HCT116 (cell line): ENCODE measurements around the gene GABPB2. TPM values are rescaled to one million over a fixed set of nuclear protein-coding genes. Genes with fewer than 3 reads are reported as not detected.

Experiments used
- ATAC-seq: fragments of 200-7000 bp; cut with Tn5 transposase; 2 replicates; pipeline ENCODE4 v1.9.1; 2020; ENCODE audit warnings: mild to moderate bottlenecking, moderate library complexity
- BruUV-seq: library from RNA; stranded (reverse); fragments of 400-500 nt; replicated peaks from 2 replicates; lab custom pipeline; 2021; lab: Mats Ljungman, UMichigan
- CTCF ChIA-PET: fragments of 300-600 bp; sonication (Branson Sonifier 250); formaldehyde crosslinking; loops from one replicate; lab custom pipeline; 2021; ENCODE audit warnings: antibody characterized with exemption; lab: Charles Lee
- POLR2A ChIA-PET: fragments of 300-600, 350-600 bp; sonication (Branson Sonifier 250); formaldehyde crosslinking; loops from one replicate; lab custom pipeline; 2021; ENCODE audit warnings: antibody characterized with exemption; lab: Charles Lee
- RAD21 ChIA-PET, 2 experiments: fragments of 300-600 bp; sonication (Branson Sonifier 250); formaldehyde crosslinking; loops; one replicate each; lab custom pipeline; 2023; ENCODE audit warnings: low total read pairs in 2 of 2; ENCODE audit not compliant: uncharacterized antibody in 2 of 2, unreplicated experiment in 2 of 2, low non-redundant PET in 1 of 2; lab: Charles Lee
- DNase-seq: peaks from one replicate; pipeline ENCODE4 v3.0.0-alpha.2; 2010; ENCODE audit warnings: low read depth, low spot score
- H2AFZ ChIP-seq: fragments of 200-600 bp; shearing (Covaris generic), sonication (generic); 2 replicates; pipeline ENCODE4 v1.6.1; 2017; ENCODE audit warnings: low read depth, mixed run types, mixed read lengths, antibody characterized with exemption, low read length; ENCODE audit not compliant: poor library complexity, severe bottlenecking
- H3K27ac ChIP-seq: 2 replicates; pipeline ENCODE4 v1.5.1; 2012; ENCODE audit warnings: low read depth, low read length
- H3K27me3 ChIP-seq: fragments of 200-600 bp; sonication (generic); 2 replicates; pipeline ENCODE4 v1.6.1; 2016; ENCODE audit warnings: mixed run types, low read length, mixed read lengths; ENCODE audit not compliant: insufficient read depth
- H3K36me3 ChIP-seq, 2 experiments: fragments of 200-500 bp in 1 of 2; fragments of 200-600 bp in 1 of 2; sonication (Bioruptor generic) in 1 of 2; sonication (generic) in 1 of 2; 2 replicates each; pipeline versions ENCODE4 v1.5.1 to v1.6.1; 2014 to 2016; ENCODE audit warnings: low read length in 2 of 2, inconsistent platforms in 1 of 2, mixed read lengths in 1 of 2, mixed run types in 1 of 2; ENCODE audit not compliant: insufficient read depth in 2 of 2, control insufficient read depth in 1 of 2
- H3K4me1 ChIP-seq, 2 experiments: fragments of 200-600 bp in 1 of 2; sonication (generic) in 1 of 2; 2 replicates each; pipeline versions ENCODE4 v1.5.1 to v1.6.1; 2012 to 2017; ENCODE audit warnings: low read length in 2 of 2, inconsistent platforms in 1 of 2, mild to moderate bottlenecking in 1 of 2, mixed read lengths in 1 of 2, mixed run types in 1 of 2, moderate library complexity in 1 of 2; ENCODE audit not compliant: insufficient read depth in 2 of 2, control insufficient read depth in 1 of 2
- H3K4me2 ChIP-seq: fragments of 200-600 bp; sonication (generic); 2 replicates; pipeline ENCODE4 v1.6.1; 2017; ENCODE audit warnings: mixed run types, low read length, mixed read lengths
- H3K4me3 ChIP-seq, 2 experiments: fragments of 200-600 bp in 1 of 2; sonication (generic) in 1 of 2; replicated peaks in 1 of 2; 2 replicates each; pipeline ENCODE4 v1.5.1; 2011 to 2016; ENCODE audit warnings: low read length in 2 of 2, control low read depth in 1 of 2, low read depth in 1 of 2, mild to moderate bottlenecking in 1 of 2, mixed read lengths in 1 of 2, mixed run types in 1 of 2
- H3K79me2 ChIP-seq: fragments of 200-600 bp; sonication (generic); 2 replicates; pipeline ENCODE4 v1.6.1; 2017; ENCODE audit warnings: mild to moderate bottlenecking, mixed run types, low read length, moderate library complexity, mixed read lengths; ENCODE audit not compliant: insufficient read depth
- H3K9ac ChIP-seq: fragments of 200-600 bp; sonication (generic); 2 replicates; pipeline ENCODE4 v1.6.1; 2016; ENCODE audit warnings: low read length, mixed read lengths
- H3K9me2 ChIP-seq: fragments of 200-600 bp; sonication (generic), shearing (Covaris generic); 2 replicates; pipeline ENCODE4 v1.6.1; 2017; ENCODE audit warnings: mixed run types, mild to moderate bottlenecking, moderate library complexity; ENCODE audit not compliant: insufficient read depth
- H3K9me3 ChIP-seq, 2 experiments: fragments of 200-500 bp in 1 of 2; fragments of 200-600 bp in 1 of 2; sonication (Bioruptor generic) in 1 of 2; sonication (generic) in 1 of 2; 2 replicates each; pipeline ENCODE4 v1.6.1; 2014 to 2017; ENCODE audit warnings: low read length in 2 of 2, mixed read lengths in 2 of 2, inconsistent platforms in 1 of 2, low read depth in 1 of 2, mild to moderate bottlenecking in 1 of 2, mixed run types in 1 of 2, moderate library complexity in 1 of 2; ENCODE audit not compliant: control insufficient read depth in 1 of 2, insufficient read depth in 1 of 2
- H4K20me1 ChIP-seq: fragments of 200-600 bp; sonication (generic), shearing (Covaris generic); 2 replicates; pipeline ENCODE4 v1.6.1; 2017; ENCODE audit warnings: mixed run types, mild to moderate bottlenecking, moderate library complexity; ENCODE audit not compliant: insufficient read depth
- CTCF ChIP-seq, 3 experiments: fragments of 200-600 bp in 1 of 3; sonication (generic) in 1 of 3; IDR thresholded peaks in 2 of 3; conservative IDR thresholded peaks in 1 of 3; 2 replicates each; pipeline ENCODE4 v1.5.1; 2012 to 2017; ENCODE audit warnings: low read depth in 2 of 3, low read length in 2 of 3, antibody characterized with exemption in 1 of 3, borderline replicate concordance in 1 of 3, control low read depth in 1 of 3, mild to moderate bottlenecking in 1 of 3, mixed read lengths in 1 of 3, mixed run types in 1 of 3, moderate library complexity in 1 of 3; ENCODE audit not compliant: insufficient read depth in 1 of 3
- EGR1 ChIP-seq: IDR thresholded peaks from 2 replicates; pipeline ENCODE4 v1.6.1; 2012; ENCODE audit warnings: low read depth
- EZH2 ChIP-seq: fragments of 200-600 bp; sonication (generic); IDR thresholded peaks from 2 replicates; pipeline ENCODE4 v1.6.1; 2017; ENCODE audit warnings: antibody characterized with exemption, mixed run types
- EZH2phosphoT487 ChIP-seq: fragments of 200-600 bp; IDR thresholded peaks from 2 replicates; pipeline ENCODE4 v1.6.1; 2018; ENCODE audit warnings: antibody characterized with exemption, borderline replicate concordance
- FOSL1 ChIP-seq: IDR thresholded peaks from 2 replicates; pipeline ENCODE4 v1.6.1; 2012; ENCODE audit warnings: low read depth
- JUND ChIP-seq: IDR thresholded peaks from 2 replicates; pipeline ENCODE4 v1.6.1; 2012
- POLR2A ChIP-seq: IDR thresholded peaks from 2 replicates; pipeline ENCODE4 v1.7.0; 2011; ENCODE audit warnings: borderline replicate concordance; ENCODE audit not compliant: insufficient read depth, insufficient read length; ENCODE audit errors: extremely low read depth
- POLR2AphosphoS5 ChIP-seq: IDR thresholded peaks from 2 replicates; pipeline ENCODE4 v1.6.1; 2011; ENCODE audit warnings: mild to moderate bottlenecking, low read depth, low read length, moderate library complexity
- RAD21 ChIP-seq: IDR thresholded peaks from 2 replicates; pipeline ENCODE4 v1.6.1; 2012; ENCODE audit warnings: low read depth, mild to moderate bottlenecking
- REST ChIP-seq: IDR thresholded peaks from 2 replicates; pipeline ENCODE4 v1.6.1; 2012; ENCODE audit warnings: low read depth
- SIN3A ChIP-seq: IDR thresholded peaks from 2 replicates; pipeline ENCODE4 v1.6.1; 2012; ENCODE audit warnings: low read depth
- SP1 ChIP-seq: IDR thresholded peaks from 2 replicates; pipeline ENCODE4 v1.6.1; 2012; ENCODE audit warnings: low read depth
- SRF ChIP-seq: IDR thresholded peaks from 2 replicates; pipeline ENCODE4 v1.6.1; 2012; ENCODE audit warnings: low read depth
- YY1 ChIP-seq: IDR thresholded peaks from 2 replicates; pipeline ENCODE4 v1.6.1; 2011; ENCODE audit warnings: low read length, low read depth, moderate library complexity, mild to moderate bottlenecking; ENCODE audit not compliant: insufficient replicate concordance; ENCODE audit errors: extremely low read depth
- ZBTB33 ChIP-seq: IDR thresholded peaks from 2 replicates; pipeline ENCODE4 v1.6.1; 2011; ENCODE audit warnings: mild to moderate bottlenecking, low read length, moderate library complexity; ENCODE audit not compliant: insufficient replicate concordance; ENCODE audit errors: extremely low read depth
- ZFX ChIP-seq: fragments of 450-650 bp; IDR thresholded peaks from 2 replicates; pipeline ENCODE4 v1.6.1; 2017
- ZNF274 ChIP-seq: fragments of 200-500 bp; sonication (Bioruptor generic); IDR thresholded peaks from 2 replicates; pipeline ENCODE4 v1.6.1; 2014; ENCODE audit warnings: mild to moderate bottlenecking, low read depth, low read length, inconsistent platforms
- intact Hi-C: fragments of 100-400 bp; cut with micrococcal nuclease; formaldehyde crosslinking; loops from 2 replicates; pipeline ENCODE4 v1.10.0; 2022
- total RNA-seq: library from RNA; stranded (reverse); gene quantifications from one replicate; pipeline ENCODE4 v1.2.1, GENCODE V29; 2021; ENCODE audit not compliant: unreplicated experiment
- TF ChIP-seq, protein P1 (sequence below): IDR thresholded peaks from 2 replicates; pipeline ENCODE4 v1.6.1; 2012
- TF ChIP-seq, protein P2 (sequence below): IDR thresholded peaks from 2 replicates; pipeline ENCODE4 v1.6.1; 2012

Gene GABPB2
- total RNA-seq, 1 experiment from 2014 or later = 7.7 TPM

GRCh38 chr1:151164732-151165280 is 94.2 kb downstream of the GABPB2 start:
- RAD21 ChIA-PET = no interaction called here
- peak overlapping the region; percentile 85 for H3K4me2 ChIP-seq
- H3K4me3 ChIP-seq = peak overlapping the region; percentile 83 to 88
- no peak overlapping the region for H2AFZ ChIP-seq
- no peak for TF ChIP-seq YY1
- no peak for TF ChIP-seq CTCF (IDR thresholded peaks at IDR 0.05 in 2 of 3, conservative IDR thresholded peaks at IDR 0.05 in 1 of 3; ENCODE audit: borderline replicate concordance in 1 of 3, insufficient read depth in 1 of 3, low read depth in 2 of 3, low read length in 2 of 3)
- TF ChIP-seq ZBTB33 = no peak
- no peak for TF ChIP-seq ZNF274
- no peak for TF ChIP-seq SIN3A
- TF ChIP-seq JUND = no peak
- TF ChIP-seq, protein P1, sequence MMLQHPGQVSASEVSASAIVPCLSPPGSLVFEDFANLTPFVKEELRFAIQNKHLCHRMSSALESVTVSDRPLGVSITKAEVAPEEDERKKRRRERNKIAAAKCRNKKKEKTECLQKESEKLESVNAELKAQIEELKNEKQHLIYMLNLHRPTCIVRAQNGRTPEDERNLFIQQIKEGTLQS = no peak
- no peak for TF ChIP-seq EZH2phosphoT487
- TF ChIP-seq EZH2 = no peak
- no peak for TF ChIP-seq SRF
- TF ChIP-seq POLR2AphosphoS5 = no peak
- TF ChIP-seq ZFX = no peak
- TF ChIP-seq EGR1 = no peak
- TF ChIP-seq SP1 = no peak
- no peak for TF ChIP-seq POLR2A
- TF ChIP-seq FOSL1 = no peak
- TF ChIP-seq, protein P2, sequence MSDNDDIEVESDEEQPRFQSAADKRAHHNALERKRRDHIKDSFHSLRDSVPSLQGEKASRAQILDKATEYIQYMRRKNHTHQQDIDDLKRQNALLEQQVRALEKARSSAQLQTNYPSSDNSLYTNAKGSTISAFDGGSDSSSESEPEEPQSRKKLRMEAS = no peak
- TF ChIP-seq REST = no peak
- TF ChIP-seq RAD21 = no peak
- TF ChIP-seq, all 23 proteins: peak for 0
- POLR2A ChIA-PET = no interaction called here
- Histone ChIP-seq H3K36me3 (peaks cover 7 to 12% of the 10 kb centered on the region in 2 experiments; a peak in 3 of 4 replicates), H3K9me3 (no peaks in the 10 kb centered on the region), H3K4me1 (peaks cover 11 to 19% of the 10 kb centered on the region in 2 experiments), H3K9ac (peak overlapping the region; percentile 84), H4K20me1 (no peaks in the 10 kb centered on the region), H3K79me2 (peaks cover 24% of the 10 kb centered on the region; the same call in 1 of the 2 replicates), H3K27me3 (no peaks in the 10 kb centered on the region), H3K9me2 (no peaks in the 10 kb centered on the region), H3K27ac (peak overlapping the region; percentile 50)
- BruUV-seq = no TSS peak
- CTCF ChIA-PET = no interaction called here
- intact Hi-C loops = no loop called here
- DNase-seq (no peak), ATAC-seq (no peak; the same call in 1 of the 2 replicates)
